ENCODE measurements around the gene TSPAN33. TPM values are rescaled to one million over a fixed set of nuclear protein-coding genes. Genes with fewer than 3 reads are reported as not detected.

Gene TSPAN33
- total and polyA plus RNA-seq, 2 of the 13 experiments (the other 11 are each of a cell fraction or from before 2014, with no cell fraction given): 15.3 to 16.5 TPM

- TF ChIP-seq ZC3H13 (CRISPR knock-in tag; IDR thresholded peaks at IDR 0.05): 0 out of 2 replicates have a peak, but pooled peaks have one; percentile 9
Measured at GRCh38 chr7:129187681-129188371, 43.3 kb downstream of the TSPAN33 start (continued).

DNA sequence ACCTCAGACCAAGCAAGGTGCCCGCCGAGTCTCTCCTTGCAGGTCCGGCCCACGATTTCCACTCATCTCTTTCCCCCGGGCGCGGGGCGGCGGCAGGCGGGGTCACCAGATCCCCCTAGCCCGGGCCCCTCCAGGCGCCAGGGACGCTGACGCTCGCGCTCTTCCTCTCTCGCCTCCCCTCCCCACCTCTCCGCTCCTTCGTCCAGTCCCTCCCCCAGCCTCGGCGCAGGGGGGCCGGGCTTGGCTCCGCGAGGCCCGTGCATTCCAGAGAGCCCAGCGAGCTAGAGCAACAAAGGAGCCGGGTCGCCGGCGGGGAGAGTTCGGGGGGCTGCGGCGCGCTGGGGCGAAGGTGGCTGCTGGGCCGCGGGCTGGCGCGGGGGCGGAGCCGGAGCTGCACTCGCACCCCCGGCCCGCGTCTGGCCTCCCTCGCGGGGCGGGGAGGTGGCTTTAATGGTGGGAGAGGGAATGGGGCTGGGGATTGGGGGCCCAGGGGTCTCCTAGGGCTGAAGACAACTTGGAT lies 43.9 kb downstream of the TSPAN33 start, which contains the start of gene SMO:
TSS of gene SMO (plus strand) at position 262 of the 520 bp plus-strand sequence. CDS start 519 bp downstream, outside the sequence.
- peak; percentile 86 for ATAC-seq
- H3K27ac ChIP-seq (ENCODE audit: extremely low read length, insufficient read depth, low read length): peak within 1 kb of the TSS; percentile 76
- intact Hi-C loops (cut with micrococcal nuclease; ENCODE audit: unreplicated experiment) (no loop called here), in situ Hi-C loops (cut with HindIII; ENCODE audit: extremely low pct_ligation_motif_present, low pct_unique_long_range_greater_than_20kb) (no loop called here)
- peak; percentile 55 for DNase-seq (ENCODE audit: low spot score)
- peaks cover 3 to 4% of the 10 kb centered on the region in 2 experiments; a peak in 3 of 5 replicates for H3K36me3 ChIP-seq (replicated peaks in 1 of 2; ENCODE audit: control insufficient read depth in 1 of 2, insufficient read depth in 2 of 2, low read length in 2 of 2)
- FAIRE-seq: no peak
- POLR2A ChIA-PET: interaction anchor here (0.6 to 1.4 kb wide), 4 partner anchors 9 to 25 kb away, joined by 3 read pairs; no protein-coding TSS in a partner anchor
- peaks cover 41% of the 10 kb centered on the region for H3K79me2 ChIP-seq (ENCODE audit: insufficient read depth, low read length)
- peak within 1 kb of the TSS; percentile 84 to 90 (median 85) for H3K4me3 ChIP-seq (replicated peaks in 1 of 3; ENCODE audit: insufficient read depth in 1 of 3, low read depth in 2 of 3, low read length in 3 of 3)
- BruUV-seq (replicated peaks): no TSS peak
- H4K20me1 ChIP-seq (ENCODE audit: insufficient read depth, low read length): peaks cover 4% of the 10 kb centered on the region
- no peaks in the 10 kb centered on the region; a peak in 1 of 5 replicates for H3K27me3 ChIP-seq (ENCODE audit: control insufficient read depth in 1 of 2, insufficient read depth in 2 of 2, low read length in 2 of 2)
- 0% methylated on average over 15 of the region's 48 CpGs for WGBS (ENCODE audit: low lambda C conversion rate)
- H3K4me2 ChIP-seq (ENCODE audit: low read depth, low read length): peak within 1 kb of the TSS; percentile 89
- H3K9ac ChIP-seq (ENCODE audit: insufficient read depth, low read depth, low read length): peak within 1 kb of the TSS; percentile 78
- peak within 1 kb of the TSS; percentile 20 for H2AFZ ChIP-seq (ENCODE audit: low read length)
- H3K9me3 ChIP-seq (ENCODE audit: low read length): no peaks in the 10 kb centered on the region
- CTCF ChIA-PET (ENCODE audit: low intra/inter-chr PET ratio, low total read pairs): no interaction called here
- H3K4me1 ChIP-seq (ENCODE audit: insufficient read depth, low read length): peaks cover 63% of the 10 kb centered on the region
- no peak for TF ChIP-seq FIP1L1 (IDR thresholded peaks at IDR 0.05; ENCODE audit: borderline replicate concordance, insufficient read depth, low read depth, low read length)
- TF ChIP-seq, protein P1, sequence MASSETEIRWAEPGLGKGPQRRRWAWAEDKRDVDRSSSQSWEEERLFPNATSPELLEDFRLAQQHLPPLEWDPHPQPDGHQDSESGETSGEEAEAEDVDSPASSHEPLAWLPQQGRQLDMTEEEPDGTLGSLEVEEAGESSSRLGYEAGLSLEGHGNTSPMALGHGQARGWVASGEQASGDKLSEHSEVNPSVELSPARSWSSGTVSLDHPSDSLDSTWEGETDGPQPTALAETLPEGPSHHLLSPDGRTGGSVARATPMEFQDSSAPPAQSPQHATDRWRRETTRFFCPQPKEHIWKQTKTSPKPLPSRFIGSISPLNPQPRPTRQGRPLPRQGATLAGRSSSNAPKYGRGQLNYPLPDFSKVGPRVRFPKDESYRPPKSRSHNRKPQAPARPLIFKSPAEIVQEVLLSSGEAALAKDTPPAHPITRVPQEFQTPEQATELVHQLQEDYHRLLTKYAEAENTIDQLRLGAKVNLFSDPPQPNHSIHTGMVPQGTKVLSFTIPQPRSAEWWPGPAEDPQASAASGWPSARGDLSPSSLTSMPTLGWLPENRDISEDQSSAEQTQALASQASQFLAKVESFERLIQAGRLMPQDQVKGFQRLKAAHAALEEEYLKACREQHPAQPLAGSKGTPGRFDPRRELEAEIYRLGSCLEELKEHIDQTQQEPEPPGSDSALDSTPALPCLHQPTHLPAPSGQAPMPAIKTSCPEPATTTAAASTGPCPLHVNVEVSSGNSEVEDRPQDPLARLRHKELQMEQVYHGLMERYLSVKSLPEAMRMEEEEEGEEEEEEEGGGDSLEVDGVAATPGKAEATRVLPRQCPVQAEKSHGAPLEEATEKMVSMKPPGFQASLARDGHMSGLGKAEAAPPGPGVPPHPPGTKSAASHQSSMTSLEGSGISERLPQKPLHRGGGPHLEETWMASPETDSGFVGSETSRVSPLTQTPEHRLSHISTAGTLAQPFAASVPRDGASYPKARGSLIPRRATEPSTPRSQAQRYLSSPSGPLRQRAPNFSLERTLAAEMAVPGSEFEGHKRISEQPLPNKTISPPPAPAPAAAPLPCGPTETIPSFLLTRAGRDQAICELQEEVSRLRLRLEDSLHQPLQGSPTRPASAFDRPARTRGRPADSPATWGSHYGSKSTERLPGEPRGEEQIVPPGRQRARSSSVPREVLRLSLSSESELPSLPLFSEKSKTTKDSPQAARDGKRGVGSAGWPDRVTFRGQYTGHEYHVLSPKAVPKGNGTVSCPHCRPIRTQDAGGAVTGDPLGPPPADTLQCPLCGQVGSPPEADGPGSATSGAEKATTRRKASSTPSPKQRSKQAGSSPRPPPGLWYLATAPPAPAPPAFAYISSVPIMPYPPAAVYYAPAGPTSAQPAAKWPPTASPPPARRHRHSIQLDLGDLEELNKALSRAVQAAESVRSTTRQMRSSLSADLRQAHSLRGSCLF (CRISPR knock-in tag; IDR thresholded peaks at IDR 0.05; ENCODE audit: borderline replicate concordance): no peak
- no peak for TF ChIP-seq DNMT3B (CRISPR knock-in tag; conservative IDR thresholded peaks at IDR 0.05)
- no peak for TF ChIP-seq KIAA2018 (CRISPR knock-in tag; IDR thresholded peaks at IDR 0.05; ENCODE audit: borderline replicate concordance)
- TF ChIP-seq, protein P2, sequence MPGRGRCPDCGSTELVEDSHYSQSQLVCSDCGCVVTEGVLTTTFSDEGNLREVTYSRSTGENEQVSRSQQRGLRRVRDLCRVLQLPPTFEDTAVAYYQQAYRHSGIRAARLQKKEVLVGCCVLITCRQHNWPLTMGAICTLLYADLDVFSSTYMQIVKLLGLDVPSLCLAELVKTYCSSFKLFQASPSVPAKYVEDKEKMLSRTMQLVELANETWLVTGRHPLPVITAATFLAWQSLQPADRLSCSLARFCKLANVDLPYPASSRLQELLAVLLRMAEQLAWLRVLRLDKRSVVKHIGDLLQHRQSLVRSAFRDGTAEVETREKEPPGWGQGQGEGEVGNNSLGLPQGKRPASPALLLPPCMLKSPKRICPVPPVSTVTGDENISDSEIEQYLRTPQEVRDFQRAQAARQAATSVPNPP (CRISPR knock-in tag; IDR thresholded peaks at IDR 0.05): no peak

All from HepG2 (cell line).